Upper lobe of right lung (tissue), 1 donor: ENCODE data around the gene MYCL. TPM values are rescaled to one million over a fixed set of nuclear protein-coding genes. Genes with fewer than 3 reads are reported as not detected.
A peak's percentile ranks its signal among the peaks of the same experiment; 100 is the strongest.

Experiments used
- ATAC-seq: fragments of 200-7000 bp; cut with Tn5 transposase; one replicate; pipeline ENCODE4 v1.9.1; 2020; ENCODE audit warnings: mild to moderate bottlenecking, moderate library complexity
- DNase-seq: peaks from one replicate; pipeline ENCODE4 v3.0.0-alpha.2; 2020
- H3K27ac ChIP-seq: fragments of 200-600 bp; one replicate; pipeline ENCODE4 v1.8.0; 2022
- H3K27me3 ChIP-seq: fragments of 200-600 bp; one replicate; pipeline ENCODE4 v1.8.0; 2022; ENCODE audit warnings: mild to moderate bottlenecking
- H3K36me3 ChIP-seq: fragments of 200-600 bp; one replicate; pipeline ENCODE4 v1.8.0; 2022
- H3K4me1 ChIP-seq: fragments of 200-600 bp; one replicate; pipeline ENCODE4 v1.8.0; 2022
- H3K4me3 ChIP-seq: fragments of 200-600 bp; one replicate; pipeline ENCODE4 v1.8.0; 2022; ENCODE audit warnings: mild to moderate bottlenecking
- H3K9me3 ChIP-seq: fragments of 200-600 bp; one replicate; pipeline ENCODE4 v1.8.0; 2022
- CTCF ChIP-seq: fragments of 200-600 bp; IDR thresholded peaks from one replicate; pipeline ENCODE4 v1.8.0; 2022; ENCODE audit warnings: antibody characterized with exemption
- intact Hi-C: fragments of 100-400 bp; cut with DNase I; formaldehyde crosslinking; loops from one replicate; pipeline ENCODE4 v1.11.0; 2022
- total RNA-seq: library from RNA; stranded (reverse); fragmentation: NEBNext Ultra II Directional; extraction: Animal tissue kit (Norgen Biotek cat#: 25700); gene quantifications from one replicate; pipeline ENCODE4 v1.2.1, GENCODE V29; 2021
- donor health status: DM: no; HTN: yes; CAD: no; lungs with severe emphysema.

MYCL gene
- total RNA-seq, 1 donor from 2014 or later = 3.6 TPM

GRCh38 chr1:39943471-39944290, 42.0 kb upstream of the MYCL start:
- no peaks in the 10 kb centered on the region for H3K9me3 ChIP-seq
- H3K27me3 ChIP-seq = no peaks in the 10 kb centered on the region
- no peak overlapping the region for H3K4me3 ChIP-seq
- TF ChIP-seq CTCF = no peak
- DNase-seq = no peak
- H3K4me1 ChIP-seq = peaks cover 6% of the 10 kb centered on the region
- ATAC-seq = no peak
- H3K27ac ChIP-seq = no peak overlapping the region
- H3K36me3 ChIP-seq = no peaks in the 10 kb centered on the region
- intact Hi-C loops = no loop called here

GRCh38 chr1:39940980-39941871, 39.5 kb upstream of the MYCL start:
- H3K4me1 ChIP-seq = peaks cover 16% of the 10 kb centered on the region
- H3K9me3 ChIP-seq = no peaks in the 10 kb centered on the region
- DNase-seq = peak; percentile 66
- ATAC-seq = peak; percentile 67
- TF ChIP-seq CTCF = no peak
- H3K27me3 ChIP-seq = no peaks in the 10 kb centered on the region
- intact Hi-C loops = no loop called here
- H3K4me3 ChIP-seq = no peak overlapping the region
- peak overlapping the region; percentile 30 for H3K27ac ChIP-seq
- no peaks in the 10 kb centered on the region for H3K36me3 ChIP-seq

- DNase-seq (no peak), ATAC-seq (peak; percentile 39)
- Histone ChIP-seq H3K9me3 (no peaks in the 10 kb centered on the region), H3K27ac (peak overlapping the region; percentile 30), H3K27me3 (no peaks in the 10 kb centered on the region), H3K4me3 (no peak overlapping the region), H3K4me1 (peaks cover 16% of the 10 kb centered on the region), H3K36me3 (no peaks in the 10 kb centered on the region)
- intact Hi-C loops = no loop called here
- no peak for TF ChIP-seq CTCF
Measured at GRCh38 chr1:39940253-39940652, 38.5 kb upstream of the MYCL start.

GRCh38 chr1:39938856-39939255, 37.1 kb upstream of the MYCL start:
- Histone ChIP-seq H3K9me3 (no peaks in the 10 kb centered on the region), H3K4me1 (peaks cover 26% of the 10 kb centered on the region), H3K36me3 (no peaks in the 10 kb centered on the region), H3K27ac (no peak overlapping the region), H3K4me3 (no peak overlapping the region), H3K27me3 (no peaks in the 10 kb centered on the region)
- no peak for DNase-seq
- intact Hi-C loops = no loop called here
- no peak for ATAC-seq
- no peak for TF ChIP-seq CTCF

GRCh38 chr1:39936724-39937491, 35.2 kb upstream of the MYCL start:
- Histone ChIP-seq H3K4me1 (peaks cover 31% of the 10 kb centered on the region), H3K36me3 (no peaks in the 10 kb centered on the region), H3K9me3 (no peaks in the 10 kb centered on the region), H3K27ac (peak overlapping the region; percentile 26), H3K4me3 (no peak overlapping the region), H3K27me3 (no peaks in the 10 kb centered on the region)
- DNase-seq (no peak), ATAC-seq (peak; percentile 52)
- no peak for TF ChIP-seq CTCF
- intact Hi-C loops = no loop called here
